HG02981 (cell line): Measurements from ENCODE around the gene RYR3.

Source experiments
- ATAC-seq: cut with Tn5 transposase; IDR thresholded peaks from one replicate; pipeline ENCODE4 v1.9.1; 2021; ENCODE audit warnings: mild to moderate bottlenecking, moderate library complexity; ENCODE audit not compliant: unreplicated experiment

The RYR3 gene

GRCh38 chr15:33317896-33318295, 7.1 kb downstream of the RYR3 start:
- ATAC-seq = no peak

GRCh38 chr15:33320017-33320416, 9.2 kb downstream of the RYR3 start:
- ATAC-seq = no peak

- ATAC-seq = no peak
These were observed 11.3 kb downstream of the RYR3 start for GRCh38 chr15:33322091-33322490.

GRCh38 chr15:33324609-33325008, 13.8 kb downstream of the RYR3 start:
- no peak for ATAC-seq

- no peak for ATAC-seq
These were observed 16.1 kb downstream of the RYR3 start for GRCh38 chr15:33326908-33327307.

- no peak for ATAC-seq
These were observed 17.3 kb downstream of the RYR3 start for GRCh38 chr15:33328106-33328505.

- no peak for ATAC-seq
These were observed 18.7 kb downstream of the RYR3 start for GRCh38 chr15:33329457-33329856.

GRCh38 chr15:33330931-33331330, 20.2 kb downstream of the RYR3 start:
- no peak for ATAC-seq

- no peak for ATAC-seq
These were observed 31.2 kb downstream of the RYR3 start for GRCh38 chr15:33341953-33342352.

- no peak for ATAC-seq
These were observed 32.5 kb downstream of the RYR3 start for GRCh38 chr15:33343275-33343674.

GRCh38 chr15:33344111-33344510, 33.3 kb downstream of the RYR3 start:
- ATAC-seq = no peak

GRCh38 chr15:33344530-33344929, 33.8 kb downstream of the RYR3 start:
- no peak for ATAC-seq

- no peak for ATAC-seq
These were observed 43.6 kb downstream of the RYR3 start for GRCh38 chr15:33354411-33354810.

GRCh38 chr15:33357845-33358244, 47.1 kb downstream of the RYR3 start:
- no peak for ATAC-seq

- ATAC-seq = no peak
These were observed 47.5 kb downstream of the RYR3 start for GRCh38 chr15:33358306-33358705.

- ATAC-seq = no peak
These were observed 50.1 kb downstream of the RYR3 start for GRCh38 chr15:33360886-33361285.

- no peak for ATAC-seq
These were observed 59.3 kb downstream of the RYR3 start for GRCh38 chr15:33369941-33370622.

- ATAC-seq = no peak
These were observed 59.9 kb downstream of the RYR3 start for GRCh38 chr15:33370623-33371020.

- no peak for ATAC-seq
These were observed 60.4 kb downstream of the RYR3 start for GRCh38 chr15:33371159-33371558.

GRCh38 chr15:33374226-33374914, 63.6 kb downstream of the RYR3 start:
- no peak for ATAC-seq

- ATAC-seq = no peak
These were observed 64.5 kb downstream of the RYR3 start for GRCh38 chr15:33375236-33375635.

GRCh38 chr15:33377204-33377603, 66.4 kb downstream of the RYR3 start:
- no peak for ATAC-seq
